ENCODE measurements around the gene PODNL1.
"Not testable (repeated sequence)": the region's sequence is repeated elsewhere in the genome, so short reads cannot be mapped to it uniquely, and the experiment has no call there.

PODNL1 gene

GRCh38 chr19:13973479-13973878 lies 35.3 kb upstream of the PODNL1 start:
- DNase-seq (ENCODE audit: low read depth) = not testable (repeated sequence)

DNA sequence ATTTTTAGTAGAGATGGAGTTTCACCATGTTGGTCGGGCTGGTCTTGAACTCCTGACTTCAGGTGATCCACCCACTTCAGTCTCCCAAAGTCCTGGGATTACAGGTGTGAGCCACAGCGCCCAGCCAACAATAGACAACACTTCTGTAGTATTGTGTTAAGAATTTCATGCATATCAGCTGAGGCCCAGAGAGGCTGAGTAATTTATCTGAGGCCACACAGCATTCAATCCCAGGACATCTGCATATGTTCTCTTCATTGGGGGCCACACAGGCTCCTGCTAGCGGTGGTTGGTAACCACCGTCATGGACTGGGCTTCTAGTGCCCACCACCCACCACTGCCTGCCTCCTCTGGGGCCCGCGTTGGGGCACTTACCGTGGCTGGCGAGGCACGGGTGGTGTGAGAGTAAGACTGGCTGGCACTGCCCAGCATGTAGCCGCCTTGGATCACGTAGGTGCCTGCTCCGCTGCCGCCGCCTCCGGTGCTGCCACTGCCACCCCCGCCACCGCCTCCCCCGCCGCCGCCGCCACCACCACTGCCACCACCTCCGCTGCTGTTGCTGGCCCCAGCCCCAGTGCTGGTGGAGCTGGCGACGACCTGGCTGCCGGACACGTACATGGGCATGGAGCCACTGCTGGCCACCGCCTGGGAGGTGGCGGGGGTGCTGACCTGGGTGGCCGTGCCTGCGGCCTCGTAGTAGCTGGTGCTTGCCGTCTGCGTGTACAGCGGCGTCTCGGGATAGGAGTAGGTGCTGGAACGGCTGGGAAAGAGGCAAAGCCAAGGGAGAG lies 34.3 kb upstream of the PODNL1 start:
- no peak for DNase-seq (ENCODE audit: low read depth)

DNA sequence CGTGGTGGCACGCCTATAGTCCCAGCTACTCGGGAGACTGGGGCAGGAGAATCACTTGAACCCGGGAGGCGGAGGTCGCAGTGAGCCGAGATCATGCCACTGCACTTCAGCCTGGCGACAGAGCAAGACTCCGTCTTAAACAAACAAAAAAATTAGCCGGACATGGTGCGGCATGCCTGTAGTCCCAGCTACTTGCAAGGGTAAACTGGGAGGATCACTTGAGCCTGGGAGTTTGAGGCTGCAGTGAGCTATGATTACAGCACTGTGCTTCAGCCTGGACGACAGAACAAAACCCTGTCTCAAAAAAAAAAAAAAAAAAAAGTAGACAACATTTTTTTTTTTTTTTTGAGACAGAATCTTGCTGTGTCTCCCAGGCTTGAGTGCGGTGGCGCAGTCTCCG lies 33.7 kb upstream of the PODNL1 start:
- not testable (repeated sequence) for DNase-seq (ENCODE audit: low read depth)

DNA sequence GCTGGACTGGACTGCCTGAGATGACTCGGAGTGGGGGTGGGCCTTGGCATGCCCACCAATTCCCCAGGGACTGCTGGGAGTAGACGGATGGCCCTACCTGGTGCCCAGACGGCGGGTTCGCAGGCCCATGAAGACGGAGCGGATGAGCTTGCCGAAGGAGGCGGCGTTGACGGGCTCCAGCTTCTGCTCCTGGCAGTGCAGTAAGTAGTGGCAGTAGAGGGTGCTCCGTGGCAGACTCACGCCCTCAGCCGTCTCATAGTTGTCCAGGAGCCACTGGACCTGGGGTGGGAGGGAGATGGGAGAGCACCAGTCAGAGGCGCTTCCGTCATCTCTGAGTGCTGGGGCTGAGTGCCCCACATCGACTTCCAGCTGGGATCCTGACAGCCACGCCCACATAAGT lies 31.7 kb upstream of the PODNL1 start:
- DNase-seq (ENCODE audit: low read depth) = no peak

- DNase-seq (ENCODE audit: low read depth) = no peak
Measured at GRCh38 chr19:13968999-13969398, 30.8 kb upstream of the PODNL1 start.

- DNase-seq (ENCODE audit: low read depth) = no peak
Measured at GRCh38 chr19:13968383-13968935, 30.2 kb upstream of the PODNL1 start.

DNA sequence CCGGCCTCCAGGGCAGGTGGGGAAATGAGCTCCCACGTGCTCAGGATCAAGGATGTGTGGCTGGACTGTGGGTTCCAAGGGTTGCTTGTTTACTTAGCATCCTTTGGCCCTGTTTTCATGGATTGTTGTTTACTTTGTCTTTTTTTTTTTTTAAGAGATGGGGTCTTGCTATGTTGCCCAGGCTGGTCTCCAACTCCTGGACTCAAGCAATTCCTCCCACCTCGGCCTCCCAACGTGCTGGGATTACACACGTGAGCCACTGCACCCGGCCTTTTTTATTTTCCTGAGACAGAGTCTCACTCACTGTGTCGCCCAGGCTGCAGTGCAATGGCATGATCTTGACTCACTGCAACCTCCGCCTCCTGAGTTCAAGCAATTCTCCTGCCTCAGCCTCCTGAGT lies 29.0 kb upstream of the PODNL1 start:
- not testable (repeated sequence) for DNase-seq (ENCODE audit: low read depth)

- DNase-seq (ENCODE audit: low read depth) = no peak
Measured at GRCh38 chr19:13966684-13967128, 28.5 kb upstream of the PODNL1 start.

DNA sequence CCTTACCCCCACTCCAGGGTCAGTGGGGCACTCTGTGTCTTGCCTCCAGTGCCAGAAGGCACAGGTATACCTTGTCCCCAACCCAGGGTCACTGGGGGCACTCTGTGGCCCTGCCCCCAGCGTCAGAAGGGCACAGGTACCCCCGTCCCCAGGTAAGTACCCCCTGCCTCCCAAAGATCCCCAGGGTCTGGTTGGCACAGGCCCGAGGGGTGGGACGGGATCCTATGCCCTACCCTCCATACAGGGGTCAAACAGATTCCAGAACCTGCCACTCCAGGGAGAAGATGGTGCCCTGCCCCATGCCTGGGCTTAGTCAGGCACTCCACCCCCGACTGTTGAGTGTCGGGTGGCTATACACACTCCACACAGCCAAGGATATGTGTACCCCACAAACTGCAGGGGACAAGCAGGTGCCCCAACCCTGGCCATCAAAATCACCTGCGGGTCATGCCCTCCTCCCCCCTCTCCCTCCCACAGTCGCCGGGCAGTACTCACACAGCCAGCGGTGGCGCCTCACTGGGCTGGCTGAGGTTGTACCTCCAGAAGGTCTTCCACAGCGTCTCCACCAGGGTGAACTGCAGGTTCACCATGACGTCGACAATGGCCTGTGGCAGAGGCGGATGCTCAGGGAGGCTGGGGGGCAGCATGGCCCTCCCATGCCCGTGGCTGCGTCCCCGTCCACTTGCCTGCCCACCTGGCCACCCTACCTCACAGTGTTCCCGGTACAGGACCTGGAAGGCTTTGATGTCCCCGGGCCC lies 27.9 kb upstream of the PODNL1 start:
- no peak for DNase-seq (ENCODE audit: low read depth)

DNA sequence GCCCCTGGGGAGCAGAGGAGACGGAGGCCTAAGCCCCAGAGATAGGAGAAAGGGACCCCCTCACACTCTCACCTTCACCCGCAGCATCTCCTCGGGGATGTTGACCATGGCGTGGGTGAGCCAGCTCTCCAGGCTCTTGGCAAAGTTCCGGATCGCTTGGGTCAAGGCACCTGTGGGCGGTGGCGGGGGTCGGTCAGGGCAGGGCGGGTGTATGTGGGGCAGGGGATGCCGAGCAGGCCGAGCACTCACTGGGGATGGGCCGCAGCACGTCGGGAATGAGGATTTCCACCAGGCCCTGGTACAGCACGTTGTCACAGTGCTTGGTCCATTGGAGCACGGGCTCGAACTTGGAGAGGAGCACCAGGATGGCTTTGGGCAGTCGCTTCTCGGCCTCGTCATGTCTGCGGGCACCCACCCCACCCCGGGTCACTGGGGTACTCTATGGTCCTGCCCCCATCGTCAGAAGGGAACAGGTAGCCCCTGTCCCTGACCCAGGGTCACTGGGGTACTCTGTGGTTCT lies 27.2 kb upstream of the PODNL1 start:
- no peak for DNase-seq (ENCODE audit: low read depth)

DNA sequence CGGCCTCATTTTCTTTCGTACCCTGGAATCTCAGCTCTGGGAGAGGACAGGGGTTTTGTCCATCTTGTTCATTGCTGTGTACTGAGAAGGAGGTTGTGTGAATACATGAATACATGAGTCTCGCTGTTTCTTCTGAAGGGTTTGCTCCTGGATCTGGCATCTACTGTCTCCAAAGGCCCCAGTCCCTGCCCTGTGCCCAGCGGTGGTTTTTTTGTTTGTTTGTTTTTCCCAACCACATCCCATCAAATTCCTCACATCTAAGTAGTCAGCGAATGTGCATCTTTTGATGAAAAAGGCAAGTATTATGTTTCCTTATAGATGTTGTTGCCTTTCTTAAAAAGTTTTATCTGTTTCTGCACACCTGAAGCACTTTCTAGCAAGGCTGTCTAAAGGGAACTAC lies 26.6 kb upstream of the PODNL1 start:
- no peak for DNase-seq (ENCODE audit: low read depth)

- DNase-seq (ENCODE audit: low read depth) = no peak
Measured at GRCh38 chr19:13963603-13964105, 25.4 kb upstream of the PODNL1 start.

- DNase-seq (ENCODE audit: low read depth) = no peak
Measured at GRCh38 chr19:13962699-13963602, 24.7 kb upstream of the PODNL1 start.

GRCh38 chr19:13961826-13962698 lies 23.8 kb upstream of the PODNL1 start:
- DNase-seq (ENCODE audit: low read depth) = no peak

DNA sequence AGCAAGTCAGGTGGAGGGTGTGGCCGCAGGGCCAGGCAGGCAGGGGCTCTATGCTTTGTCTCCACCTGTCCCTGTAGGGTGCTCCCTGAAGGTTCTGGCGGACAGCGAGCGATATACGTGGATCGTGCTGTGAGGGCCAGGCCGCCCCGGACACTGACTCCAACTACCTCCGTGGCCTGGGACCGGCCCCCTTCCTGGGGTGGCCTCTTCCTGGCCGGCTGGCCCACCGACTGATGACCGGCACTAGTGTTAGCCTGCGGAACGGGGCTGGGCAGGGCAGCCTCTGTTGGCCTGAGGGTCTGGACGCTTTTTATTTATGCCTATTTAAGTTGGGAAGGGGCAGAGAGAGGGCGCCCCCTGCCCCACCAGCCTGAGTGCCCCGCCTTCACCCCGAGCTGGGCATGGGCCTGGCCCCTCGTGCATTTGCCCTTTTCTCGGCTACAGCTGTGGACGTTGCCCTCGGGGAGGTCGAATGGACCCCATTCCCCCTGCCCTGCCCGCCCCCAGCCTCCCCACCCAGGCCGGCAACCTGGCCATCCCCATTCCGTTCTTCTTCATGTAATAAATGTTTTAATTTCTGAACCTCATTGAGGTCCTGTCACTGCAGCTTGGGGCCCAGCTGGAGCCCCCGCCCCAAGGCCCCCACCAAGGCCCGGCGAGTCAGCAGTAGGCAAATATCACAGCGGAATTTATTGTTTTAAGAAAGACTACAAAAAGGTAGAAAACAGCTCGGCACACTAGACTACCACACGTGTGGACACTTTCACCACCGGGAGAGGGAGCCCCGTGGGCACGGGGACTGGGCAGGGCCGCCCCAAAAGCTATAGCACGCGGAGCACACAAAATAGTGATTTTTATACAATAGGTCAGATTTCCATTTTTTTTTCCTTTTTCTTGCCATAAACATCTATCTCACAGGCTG lies 22.9 kb upstream of the PODNL1 start:
- DNase-seq (ENCODE audit: low read depth) = no peak

DNA sequence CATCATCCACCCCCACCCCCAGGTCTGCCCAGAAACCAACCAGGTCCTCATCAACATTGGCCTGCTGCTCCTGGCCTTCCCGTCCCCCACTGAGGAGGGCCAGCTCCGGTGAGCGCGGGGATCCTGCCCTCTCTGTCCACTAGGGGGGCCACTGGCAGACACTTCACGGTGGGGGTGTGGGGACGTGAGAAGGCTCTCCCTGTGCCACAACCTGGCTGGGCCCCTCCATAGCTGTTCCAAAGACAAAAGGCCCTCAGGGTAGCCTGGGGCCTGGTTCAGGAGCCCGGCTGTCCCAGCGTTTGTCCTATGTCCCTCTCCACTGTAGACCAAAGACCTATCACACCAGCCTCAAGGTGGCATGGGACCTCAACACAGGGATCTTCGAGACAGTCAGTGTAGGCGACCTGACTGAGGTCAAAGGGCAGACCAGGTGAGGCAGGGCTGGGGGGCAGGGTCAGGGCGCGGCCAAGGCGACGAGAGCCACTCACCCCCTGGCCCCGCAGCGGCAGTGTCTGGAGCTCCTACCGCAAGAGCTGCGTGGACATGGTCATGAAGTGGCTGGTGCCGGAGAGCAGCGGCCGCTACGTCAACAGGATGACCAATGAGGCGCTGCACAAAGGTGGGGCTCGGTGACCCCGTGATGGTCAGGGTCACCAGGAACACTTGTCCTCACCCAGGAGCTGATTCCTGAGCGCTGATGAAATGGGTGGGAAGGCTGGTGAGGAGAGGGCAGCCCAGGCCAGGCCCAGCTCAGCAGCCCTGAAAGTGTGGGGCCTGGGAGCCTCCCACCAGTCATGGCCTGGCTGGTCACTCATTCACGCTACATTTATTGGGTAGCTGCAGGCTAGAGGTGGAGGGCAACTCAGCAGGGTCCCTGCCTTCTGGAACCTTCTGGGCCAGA lies 22.0 kb upstream of the PODNL1 start:
- no peak for DNase-seq (ENCODE audit: low read depth)

DNA sequence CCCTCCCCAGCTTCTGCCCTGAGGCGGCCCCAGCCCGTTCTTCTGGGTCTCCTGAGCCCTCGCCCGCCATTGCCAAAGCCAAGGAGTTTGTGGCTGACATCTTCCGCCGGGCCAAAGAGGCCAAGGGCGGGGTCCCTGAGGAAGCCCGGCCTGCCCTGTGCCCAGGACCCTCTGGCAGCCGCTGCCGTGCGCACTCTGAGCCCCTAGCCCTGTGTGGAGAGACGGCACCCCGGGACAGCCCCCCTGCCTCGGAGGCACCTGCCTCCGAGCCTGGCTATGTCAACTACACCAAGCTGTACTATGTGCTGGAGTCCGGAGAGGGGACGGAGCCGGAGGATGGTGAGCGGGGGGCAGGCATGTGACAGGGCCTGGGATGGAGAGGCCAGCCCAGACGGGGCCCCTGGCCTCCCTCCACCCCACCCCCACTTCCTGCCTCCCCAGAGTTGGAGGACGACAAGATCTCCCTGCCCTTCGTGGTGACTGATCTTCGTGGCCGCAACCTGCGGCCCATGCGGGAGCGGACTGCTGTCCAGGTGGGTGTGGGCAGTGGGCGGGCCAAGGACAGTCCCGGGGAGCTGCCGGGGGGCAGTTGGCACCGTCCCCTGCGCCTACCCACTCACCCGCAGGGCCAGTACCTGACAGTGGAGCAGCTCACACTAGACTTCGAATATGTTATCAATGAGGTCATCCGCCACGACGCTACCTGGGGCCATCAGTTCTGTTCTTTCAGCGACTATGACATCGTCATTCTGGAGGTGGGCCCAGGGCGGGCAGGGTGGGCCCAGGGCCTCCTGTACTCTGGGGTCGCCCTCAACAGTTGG lies 21.1 kb upstream of the PODNL1 start:
- no peak for DNase-seq (ENCODE audit: low read depth)

Data from T follicular helper cell (primary cell).